NCI-H2171 treated with DMSO at 0.1 percent for 48 hours (cell line): Measurements from ENCODE around the gene SATB1.

Experiments used
- DNase-seq: peaks from one replicate; lab custom pipeline; 2025; lab: John Stamatoyannopoulos, UW

Gene SATB1

DNA sequence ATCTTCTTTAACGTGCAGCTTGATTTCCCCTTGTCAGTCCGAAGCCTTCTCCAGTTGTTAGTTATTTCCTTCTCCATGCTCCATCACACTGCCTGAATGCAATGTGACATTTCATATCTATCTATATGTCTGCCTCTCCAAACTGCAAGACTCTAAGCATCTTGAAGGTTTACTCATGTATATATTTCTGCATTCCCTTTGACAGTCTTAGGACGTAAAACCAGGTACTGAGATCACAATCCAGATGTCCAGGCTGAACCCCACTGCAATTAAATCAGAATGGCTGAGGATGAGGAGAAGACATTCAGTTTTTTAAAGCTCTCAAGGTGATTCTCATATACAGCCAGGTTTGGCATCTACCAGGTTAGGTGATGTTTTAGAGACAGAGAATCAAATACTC is 6.1 kb upstream of the SATB1 start:
- DNase-seq, result no peak

- no peak for DNase-seq
Measured at GRCh38 chr3:18428991-18429745, 4.0 kb upstream of the SATB1 start.

DNA sequence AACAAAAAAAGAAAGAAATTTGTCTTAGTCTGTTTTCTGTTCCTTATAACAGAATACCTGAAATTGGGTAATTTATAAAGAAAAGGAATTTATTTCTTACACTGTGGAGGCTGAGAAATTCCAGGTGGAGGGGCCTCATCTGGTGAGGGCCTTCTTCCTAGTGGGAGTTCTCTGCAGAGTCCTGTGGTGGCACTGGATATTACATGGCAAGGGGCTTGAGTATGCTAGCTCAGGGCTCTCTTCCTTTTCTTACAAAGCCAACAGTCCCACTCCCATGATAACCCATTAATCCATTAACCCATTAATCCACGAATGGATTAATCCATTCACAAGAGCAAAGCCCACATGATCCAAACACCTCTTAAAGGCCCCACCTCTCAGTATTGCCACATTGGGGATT is 2.9 kb upstream of the SATB1 start:
- no peak for DNase-seq

DNA sequence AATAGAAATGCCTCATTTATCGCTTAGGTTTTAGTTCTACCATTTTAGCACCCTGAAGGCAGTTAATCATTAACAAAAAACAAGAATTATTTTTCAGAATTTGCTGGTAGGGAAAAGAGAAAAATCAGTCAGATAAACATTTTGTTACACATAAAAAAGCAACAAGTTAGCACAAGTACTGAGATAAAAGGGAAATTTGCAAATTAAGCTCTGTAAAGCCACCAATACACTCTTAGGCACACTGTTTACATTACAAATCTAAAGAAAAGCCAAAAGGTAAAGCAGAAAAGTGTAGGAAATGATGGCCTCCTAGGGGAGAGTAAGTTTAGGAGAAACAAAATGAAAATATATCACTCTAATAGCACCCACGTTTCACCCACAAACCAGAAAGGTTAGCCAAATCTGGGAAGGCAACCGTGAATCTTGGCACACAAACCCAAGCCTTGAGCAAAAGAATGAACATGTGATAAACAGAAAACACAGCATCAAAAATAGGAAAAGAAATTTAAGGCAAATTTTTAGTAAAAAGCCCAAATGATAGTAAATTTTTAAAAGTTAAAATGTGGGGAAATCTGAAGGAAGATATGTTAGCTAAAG is 1.6 kb upstream of the SATB1 start:
- DNase-seq, result peak; percentile 8

DNA sequence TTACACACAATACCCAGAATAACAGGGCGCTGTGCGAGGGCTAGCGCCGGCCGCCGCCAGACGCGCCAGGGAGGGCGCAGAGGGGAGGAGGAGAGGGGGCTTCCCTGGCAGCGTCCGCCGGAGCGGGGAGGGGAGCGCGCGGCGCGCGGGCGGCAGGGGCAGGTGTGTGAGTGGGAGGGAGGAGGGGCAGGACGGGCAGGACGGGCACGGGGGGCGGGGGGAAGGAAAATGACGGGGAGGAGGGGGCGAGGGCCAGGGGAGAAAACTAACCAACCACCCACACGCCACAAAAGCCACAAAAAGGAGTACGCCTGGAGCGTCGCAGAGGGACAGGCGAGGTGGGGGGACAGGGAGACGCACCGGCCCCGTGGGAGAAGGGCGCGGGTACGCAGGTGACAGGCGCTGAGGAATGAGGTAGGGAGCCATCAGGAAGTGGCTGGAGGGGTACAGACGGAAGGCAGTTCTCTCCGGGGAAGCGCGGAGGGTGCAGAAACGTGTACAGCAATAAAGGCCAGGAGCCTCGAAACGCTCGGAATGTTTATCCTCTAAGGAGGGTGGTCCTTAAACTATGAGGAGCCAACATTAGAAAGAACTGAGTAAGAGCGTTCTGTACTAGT is 610 bp upstream of the SATB1 start:
- peak; percentile 85 for DNase-seq

DNA sequence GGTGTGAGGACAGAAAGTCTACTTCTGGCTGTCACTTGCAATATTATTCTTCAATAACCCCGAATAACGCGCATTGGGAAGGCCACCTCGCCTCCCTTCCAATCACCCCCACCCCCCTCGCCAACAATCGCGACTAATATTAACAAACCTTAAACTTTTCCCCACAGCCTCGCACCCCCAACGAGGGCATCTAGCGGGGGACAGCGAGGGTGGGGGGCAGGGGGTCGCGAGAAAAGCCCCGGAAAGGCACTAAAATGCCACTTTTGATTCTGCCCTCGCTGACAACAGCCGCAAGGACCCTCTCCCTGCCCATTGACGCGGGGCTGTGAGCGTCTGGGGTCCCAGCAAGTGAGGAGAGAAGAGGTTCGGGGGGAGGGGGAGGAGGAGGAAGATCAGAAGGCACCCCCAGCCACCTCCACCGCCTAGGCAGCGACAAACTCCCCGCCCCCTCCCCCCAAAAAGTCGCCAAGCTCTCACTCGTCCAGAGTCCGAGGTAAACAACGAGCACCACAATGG is 868 bp downstream of the SATB1 start:
- DNase-seq, result no peak

DNA sequence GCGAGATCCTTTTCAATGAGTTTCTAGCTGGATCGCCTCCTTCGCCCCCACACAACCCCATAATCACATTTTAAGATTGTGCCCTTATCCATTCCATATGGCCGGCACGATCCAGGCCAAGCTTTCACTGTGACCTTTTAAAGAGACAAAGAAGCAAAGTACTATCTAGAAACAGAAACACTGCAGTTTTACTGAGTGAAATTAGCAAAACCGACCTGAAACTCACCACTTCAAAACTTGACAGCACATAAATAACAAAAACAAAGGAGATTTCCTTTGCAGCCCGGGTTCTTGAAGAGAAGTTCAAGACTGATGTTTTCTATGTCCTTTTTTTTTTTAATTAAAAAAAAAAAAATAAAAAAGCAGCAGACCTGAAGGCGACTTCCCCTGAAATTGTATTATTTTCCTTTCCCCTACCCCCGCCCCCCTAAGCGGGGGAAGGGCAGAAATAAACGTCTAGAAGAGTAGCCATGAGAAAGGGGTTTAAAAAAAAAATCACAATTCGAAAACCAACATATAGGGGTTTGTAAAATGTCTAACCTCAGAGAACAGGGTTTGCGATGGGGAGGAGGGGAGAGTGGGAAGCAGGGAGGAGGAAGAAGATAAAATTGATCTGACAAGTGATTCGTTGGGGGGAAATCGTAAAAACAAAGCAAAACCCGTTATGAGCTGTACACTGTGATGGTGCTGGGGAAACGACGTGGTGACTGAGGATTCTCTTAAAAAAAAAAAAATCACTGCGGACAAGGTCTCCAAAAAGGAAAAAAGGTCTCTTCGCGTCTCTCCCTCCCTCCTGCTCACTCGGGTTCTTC is 1.5 kb downstream of the SATB1 start:
- peak; percentile 47 for DNase-seq

DNA sequence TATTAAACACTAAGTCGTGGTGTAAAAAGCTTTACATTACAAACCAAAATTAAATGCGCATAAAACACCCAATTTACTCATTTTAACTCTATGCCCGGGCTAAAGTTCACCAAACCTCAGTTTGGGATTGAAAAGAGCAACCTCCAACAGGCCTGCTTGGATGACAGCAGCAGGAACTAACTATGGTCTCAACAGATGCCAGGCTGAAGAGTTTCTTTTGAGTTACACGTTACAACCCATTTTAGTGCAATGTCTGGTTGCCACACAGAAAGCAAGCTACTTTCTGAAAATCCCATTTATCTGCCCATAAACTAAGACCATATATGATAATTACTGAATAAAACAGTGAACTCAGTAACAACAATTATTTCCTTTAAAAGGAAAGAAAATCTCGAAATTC is 2.2 kb downstream of the SATB1 start:
- DNase-seq, result peak; percentile 9

DNA sequence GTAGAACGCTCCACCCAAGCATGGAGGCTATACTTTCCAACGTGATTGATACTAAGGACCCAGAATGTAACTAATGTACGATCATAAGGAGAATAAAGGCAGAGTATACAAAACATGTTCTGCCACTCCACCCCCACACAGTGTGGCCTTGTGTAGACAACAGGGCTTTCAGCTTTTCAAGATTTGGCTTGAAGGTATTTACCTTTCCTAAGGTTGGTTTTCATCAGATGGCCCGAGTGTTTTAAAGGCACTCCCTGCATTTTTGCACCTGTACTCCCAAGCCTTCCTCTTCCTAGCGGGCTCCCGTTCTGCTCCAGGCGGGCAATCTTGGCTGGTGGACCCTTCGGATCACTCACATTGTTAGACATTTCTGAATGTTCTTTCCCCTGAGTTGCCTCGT is 4.6 kb downstream of the SATB1 start:
- DNase-seq, result no peak

- DNase-seq, result no peak
Measured at GRCh38 chr3:18419232-18419631, 5.9 kb downstream of the SATB1 start.

- DNase-seq, result peak; percentile 3
Measured at GRCh38 chr3:18417904-18418572, 7.1 kb downstream of the SATB1 start.

- DNase-seq, result no peak
Measured at GRCh38 chr3:18416332-18416731, 8.8 kb downstream of the SATB1 start.

DNA sequence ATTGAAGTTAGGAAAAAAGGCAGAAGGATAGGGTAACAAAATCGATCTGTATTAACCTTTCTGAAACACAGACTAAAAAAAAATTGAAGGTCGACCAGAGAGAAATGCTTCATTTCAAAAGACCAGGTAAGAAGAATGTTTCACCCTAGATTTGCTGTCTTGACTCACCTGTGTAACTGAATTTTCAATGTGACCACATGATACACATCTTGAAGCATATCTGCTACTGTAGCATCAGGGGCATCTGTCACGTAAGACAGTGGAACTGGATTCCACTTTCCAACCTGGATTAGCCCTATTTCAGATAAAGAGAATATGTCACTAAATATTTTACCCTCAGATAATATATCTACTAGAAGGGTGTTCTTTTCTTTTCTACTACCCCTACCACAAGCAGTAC is 9.3 kb downstream of the SATB1 start:
- no peak for DNase-seq

DNA sequence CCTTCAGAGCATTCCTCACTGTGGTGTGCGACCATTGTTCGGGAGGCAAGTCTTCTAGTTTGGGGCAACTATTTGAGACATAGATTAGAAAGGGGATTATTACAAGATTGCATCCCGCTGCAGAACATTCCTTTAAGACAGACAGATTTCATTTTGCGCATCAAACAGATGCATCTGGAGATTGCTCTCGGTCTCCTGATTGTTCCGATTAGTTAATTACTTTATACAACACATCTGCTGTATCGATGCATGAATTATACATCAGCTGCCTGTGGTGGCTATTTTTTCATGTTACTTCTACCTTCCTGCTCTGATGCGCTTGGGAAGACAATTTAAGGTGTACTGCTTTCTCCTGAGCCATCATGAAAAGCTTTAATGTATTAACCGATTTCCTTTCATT is 10.0 kb downstream of the SATB1 start:
- DNase-seq, result no peak

GRCh38 chr3:18412684-18413083 is 12.5 kb downstream of the SATB1 start:
- no peak for DNase-seq

DNA sequence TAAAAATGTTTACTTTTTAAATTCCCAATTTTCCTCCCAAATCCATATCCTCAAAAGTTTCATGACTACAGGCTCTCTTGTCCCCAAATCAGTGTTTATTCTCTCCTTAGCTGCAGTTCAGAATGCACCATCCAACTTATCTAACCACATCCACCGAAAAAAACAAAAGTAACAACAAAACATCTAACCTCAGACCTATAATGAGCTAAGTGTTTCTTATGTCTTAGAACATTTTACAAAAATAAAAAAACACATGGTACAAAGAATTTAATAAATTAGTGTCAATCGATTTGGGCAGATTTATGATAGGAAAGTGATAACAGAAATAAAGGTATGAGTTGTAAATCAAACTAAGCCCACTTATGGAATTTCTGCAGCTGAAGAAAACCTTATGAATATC is 13.6 kb downstream of the SATB1 start:
- DNase-seq, result no peak

GRCh38 chr3:18410205-18410604 is 14.9 kb downstream of the SATB1 start:
- DNase-seq, result no peak

- DNase-seq, result no peak
Measured at GRCh38 chr3:18409266-18409665, 15.9 kb downstream of the SATB1 start.

- no peak for DNase-seq
Measured at GRCh38 chr3:18405141-18405540, 20.0 kb downstream of the SATB1 start.

DNA sequence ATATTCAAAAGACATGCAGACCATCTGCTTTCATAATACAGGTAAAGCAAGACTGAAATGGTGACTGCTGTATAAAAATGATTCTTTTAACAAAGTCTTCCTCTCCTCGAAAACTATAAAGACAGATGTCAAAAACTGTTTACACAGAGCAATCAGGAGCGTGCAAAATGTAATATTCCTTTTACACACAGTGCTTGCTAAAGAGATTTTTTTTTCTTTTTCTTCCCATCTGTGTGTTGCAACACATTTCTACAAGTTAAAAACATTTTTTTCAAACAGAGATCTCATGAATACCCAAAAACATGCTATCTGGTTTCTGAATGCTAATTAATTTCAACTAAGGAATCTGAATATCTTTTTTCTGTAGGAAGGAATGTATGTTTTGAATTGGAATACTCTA is 22.1 kb downstream of the SATB1 start:
- peak; percentile 8 for DNase-seq

DNA sequence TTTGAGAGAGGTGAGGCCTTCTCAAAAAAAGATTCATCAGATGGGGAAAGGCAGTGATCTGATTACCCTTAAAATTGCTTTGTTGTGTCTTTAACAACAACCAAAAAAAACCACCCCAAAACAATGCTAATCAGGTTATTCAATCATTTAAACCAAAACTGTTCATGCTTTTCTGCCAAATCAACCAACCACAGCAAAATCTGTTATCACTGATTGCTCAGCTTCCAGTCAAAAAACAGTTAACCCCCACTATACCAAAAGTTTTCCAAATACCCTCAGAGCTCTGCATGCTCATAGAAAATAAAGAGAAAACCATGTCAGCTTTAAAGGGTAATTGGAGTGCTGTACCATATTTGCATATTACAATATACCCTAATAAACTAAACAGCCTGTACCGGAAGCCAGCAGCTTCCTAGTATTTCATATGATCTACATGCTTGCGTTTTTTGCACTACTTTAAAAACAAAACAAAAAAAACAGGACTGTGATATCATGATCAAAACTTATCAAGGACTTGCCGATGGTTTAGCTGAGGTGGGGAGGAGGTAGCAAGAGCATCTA is 22.8 kb downstream of the SATB1 start:
- no peak for DNase-seq
